Stimulated activated CD8-positive, alpha-beta memory T cell treated with anti-CD3 and anti-CD28 coated beads, Interleukin-2, amount 100 ng/mL, for 1 hour (primary cell): ENCODE results near the gene GBP5.
"Not testable (repeated sequence)": the region's sequence is repeated elsewhere in the genome, so short reads cannot be mapped to it uniquely, and the experiment has no call there.

Experiments used
- DNase-seq, 2 donors: peaks; one replicate each; pipeline ENCODE4 v3.0.0-alpha.2; 2020; ENCODE audit warnings: low read depth in 2 of 2

Gene GBP5

DNA sequence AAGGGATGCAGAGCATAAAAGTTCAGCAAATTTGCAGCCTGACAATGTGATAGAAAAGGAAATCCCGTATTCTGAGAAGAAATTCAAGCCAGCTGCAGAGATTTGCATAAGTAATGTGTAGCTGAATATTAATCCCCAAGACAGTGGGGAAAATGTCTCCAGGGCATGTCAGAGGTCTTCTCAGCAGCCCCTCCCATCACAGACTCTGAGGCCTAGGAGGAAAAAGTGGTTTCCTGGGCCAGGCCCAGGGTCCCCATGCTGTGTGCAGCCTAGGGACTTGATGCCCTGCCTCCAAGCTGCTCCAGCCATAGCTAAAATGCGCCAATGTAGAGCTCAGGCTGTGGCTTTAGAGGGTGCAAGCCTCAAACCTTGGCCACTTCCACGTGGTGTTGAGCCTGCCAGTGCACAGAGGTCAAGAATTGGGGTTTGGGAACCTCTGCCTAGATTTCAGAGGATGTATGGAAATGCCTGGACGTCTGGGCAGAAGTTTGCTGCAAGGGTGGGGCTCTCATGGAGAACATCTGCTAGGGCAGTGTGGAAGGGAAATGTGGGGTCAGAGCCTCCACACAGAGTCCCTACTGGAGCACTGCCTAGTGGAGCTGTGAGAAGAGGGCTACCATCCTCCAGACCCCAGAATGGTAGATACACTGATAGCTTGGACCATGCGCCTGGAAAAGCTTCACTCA is 11.6 kb upstream of the GBP5 start:
- not testable (repeated sequence) for DNase-seq

DNA sequence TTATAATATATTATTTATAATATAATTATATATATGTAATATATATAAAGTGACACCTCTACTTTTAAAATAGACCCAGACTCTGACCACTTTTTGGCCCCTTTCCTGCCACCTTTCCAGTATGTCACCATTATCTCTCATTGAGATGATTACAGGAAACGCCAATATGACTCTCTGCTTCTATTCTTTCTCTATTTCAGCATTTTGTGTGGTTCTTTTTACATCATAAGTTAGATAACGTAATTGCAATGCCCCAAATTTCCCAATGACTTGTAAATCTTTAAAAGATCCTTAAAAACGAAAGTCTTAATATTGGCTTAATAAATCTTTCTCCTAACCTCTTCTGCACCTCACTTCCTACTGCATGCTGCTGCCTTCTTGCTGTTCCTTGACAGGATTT is 8.1 kb upstream of the GBP5 start:
- no peak for DNase-seq

DNA sequence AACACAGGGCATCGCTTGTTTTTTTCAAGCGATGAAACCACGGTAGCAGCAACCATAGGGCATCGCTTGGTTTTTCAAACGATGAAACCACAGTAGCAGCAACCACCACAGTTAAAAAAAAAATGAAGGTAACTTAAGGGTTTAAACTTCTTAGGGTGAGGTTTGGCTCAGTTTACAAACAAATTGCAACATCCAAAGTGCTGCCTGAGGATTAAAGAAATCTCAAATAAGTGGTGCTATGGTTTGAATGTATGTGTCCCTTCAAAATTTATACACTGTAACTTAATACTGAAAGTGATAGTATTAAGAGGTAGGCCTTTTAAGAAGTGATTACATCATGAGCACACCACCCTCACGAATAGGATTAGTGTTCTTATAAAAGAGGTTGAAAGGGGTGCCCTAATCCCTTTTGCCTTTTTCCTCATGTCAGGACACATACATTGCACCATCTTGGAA is 6.4 kb upstream of the GBP5 start:
- no peak for DNase-seq

DNA sequence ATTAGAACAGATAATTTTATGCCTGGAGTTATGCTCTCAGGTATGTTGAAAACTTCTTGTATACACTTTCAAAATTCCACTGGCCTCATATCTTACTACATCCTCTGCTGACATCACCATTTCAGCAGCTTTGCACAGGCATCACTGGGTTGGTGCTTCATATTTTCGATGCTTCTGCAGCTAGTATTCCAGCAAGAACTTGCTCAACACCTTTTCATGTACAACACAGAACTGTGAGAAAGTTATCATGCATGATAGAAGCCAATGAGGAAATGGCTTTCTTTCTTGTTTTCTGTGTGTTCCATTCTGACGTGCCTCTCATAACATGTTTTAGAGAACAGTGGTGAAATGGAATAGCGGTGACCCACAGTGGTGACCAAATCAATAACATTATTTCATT is 5.1 kb upstream of the GBP5 start:
- no peak for DNase-seq

DNA sequence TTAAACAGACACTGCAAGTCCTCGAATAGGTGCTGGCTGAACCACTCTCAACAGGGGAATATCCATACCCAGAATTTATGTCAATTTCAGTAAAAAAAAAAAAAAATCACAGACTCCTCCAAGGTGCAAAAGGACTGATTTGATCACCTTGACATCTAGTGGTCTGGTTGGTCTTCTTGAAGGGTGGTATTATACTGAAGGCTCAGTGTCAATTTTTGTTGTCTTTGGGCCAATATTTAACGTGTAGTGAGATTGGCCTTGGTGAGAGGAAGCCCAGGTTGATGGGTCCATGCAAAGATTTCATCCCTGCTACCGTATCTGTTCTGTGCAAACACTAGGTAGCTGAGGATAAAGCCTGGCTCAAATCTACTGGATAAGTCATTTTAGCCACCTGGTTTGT is 4.0 kb upstream of the GBP5 start:
- no peak for DNase-seq

DNA sequence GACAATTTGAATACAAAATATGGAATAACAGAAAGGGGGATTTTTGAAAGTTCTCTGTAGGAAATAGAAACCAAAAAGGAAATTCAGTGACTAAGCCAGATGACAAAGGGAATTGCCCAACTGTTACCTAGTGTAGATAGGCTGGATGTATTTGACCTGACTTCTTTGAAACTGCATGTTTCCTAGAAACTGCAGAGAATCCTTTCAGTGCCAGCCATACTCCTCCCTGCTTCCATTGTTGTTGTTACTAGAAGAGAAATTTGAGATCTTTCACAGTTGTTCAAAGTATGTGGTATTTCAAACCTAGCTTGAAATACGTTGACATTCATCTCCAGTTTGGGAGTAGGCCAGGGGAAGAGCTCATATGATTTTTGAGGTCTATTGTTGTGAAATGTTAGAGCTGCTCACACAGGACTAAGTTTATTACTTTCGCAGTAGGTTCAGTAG is 1.8 kb upstream of the GBP5 start:
- DNase-seq, result no peak

DNA sequence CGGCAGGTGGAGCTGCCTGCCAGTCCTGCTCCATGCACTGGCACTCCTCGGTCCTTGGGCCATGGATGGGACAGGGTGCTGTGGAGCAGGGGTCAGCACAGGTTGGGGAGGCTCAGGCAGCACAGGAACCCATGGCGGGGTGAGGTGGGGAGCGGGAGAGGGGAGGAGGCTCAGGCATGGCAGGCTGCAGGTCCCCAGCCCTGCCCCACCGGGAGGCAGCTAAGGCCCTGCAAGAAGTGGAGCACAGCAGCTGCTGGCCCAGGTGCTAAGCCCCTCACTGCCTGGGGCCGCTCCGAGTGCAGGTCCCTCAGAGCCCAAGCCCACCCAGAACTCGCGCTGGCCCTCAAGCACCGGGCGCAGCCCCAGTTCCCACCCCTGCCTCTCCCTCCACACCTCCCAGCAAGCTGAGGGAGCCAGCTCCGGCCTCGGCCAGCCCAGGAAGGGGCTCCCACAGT is 691 bp upstream of the GBP5 start:
- no peak for DNase-seq

DNA sequence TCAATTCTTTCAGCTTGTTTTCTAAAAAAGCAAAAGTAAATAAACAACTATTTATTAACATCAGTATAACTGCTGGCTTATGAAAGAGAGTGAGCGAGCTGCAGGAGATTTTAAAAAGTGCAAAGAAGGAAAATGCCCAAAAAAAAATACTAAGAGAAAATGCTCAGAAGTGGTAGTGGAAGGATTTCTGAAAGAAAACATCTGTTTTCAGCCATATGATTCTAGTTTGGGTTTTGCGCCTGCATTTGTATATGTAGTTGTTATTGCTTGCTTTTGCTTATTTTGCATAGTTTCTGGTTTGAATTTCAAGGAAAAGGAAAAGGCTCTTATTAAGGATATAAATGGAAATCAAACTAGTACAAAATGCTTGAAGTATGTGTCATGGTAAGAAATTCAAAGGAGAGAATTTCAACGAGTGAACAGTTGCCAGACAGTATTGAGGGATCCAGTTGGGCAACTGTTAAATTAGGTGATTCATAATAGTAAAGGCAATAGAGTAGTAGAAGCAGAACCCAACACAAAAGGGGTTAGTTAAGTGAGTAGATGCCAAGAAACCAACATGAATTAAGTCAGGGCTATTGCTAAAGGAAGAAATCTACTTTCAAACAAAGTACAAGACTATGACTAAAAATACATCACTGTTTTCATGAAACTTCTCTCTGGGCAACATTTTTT is 1.2 kb downstream of the GBP5 start:
- no peak for DNase-seq

DNA sequence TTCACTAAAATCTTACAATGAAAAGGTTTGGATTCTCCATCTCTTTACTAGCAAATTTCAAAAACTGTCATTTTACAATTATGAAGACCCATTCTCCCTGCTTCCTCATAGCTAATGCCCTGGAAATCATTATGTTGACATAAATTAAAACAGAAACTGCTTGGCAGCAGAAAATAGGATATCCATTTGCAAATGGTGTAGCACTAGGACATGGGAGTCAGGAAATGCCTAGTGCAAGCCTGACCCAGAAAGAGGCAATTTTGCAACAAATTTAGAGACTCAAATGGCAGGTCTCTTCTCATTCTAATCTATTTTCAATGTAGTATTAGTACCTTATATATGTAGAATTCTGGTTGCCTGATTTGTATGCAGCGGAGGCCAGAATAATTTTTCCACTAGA is 2.2 kb downstream of the GBP5 start:
- DNase-seq, result no peak

DNA sequence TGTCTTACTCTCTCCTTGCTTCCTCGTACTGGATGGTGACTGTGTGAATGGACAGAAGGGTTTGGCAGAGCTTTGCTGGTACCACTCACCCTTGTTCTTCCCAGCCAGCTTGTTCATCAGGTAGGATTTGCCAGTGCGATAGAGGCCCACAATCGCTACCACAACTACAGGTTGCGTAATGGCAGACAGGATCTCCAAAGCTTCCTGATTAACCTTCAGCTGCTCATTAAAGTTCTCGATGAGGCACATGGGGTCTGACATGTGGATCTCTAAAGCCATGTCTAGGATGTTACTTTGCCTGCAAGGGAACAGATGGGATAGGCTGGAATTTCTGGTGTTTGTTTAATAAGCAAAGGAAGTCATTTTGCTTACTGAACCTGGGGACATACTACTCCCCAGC is 3.4 kb downstream of the GBP5 start:
- no peak for DNase-seq

DNA sequence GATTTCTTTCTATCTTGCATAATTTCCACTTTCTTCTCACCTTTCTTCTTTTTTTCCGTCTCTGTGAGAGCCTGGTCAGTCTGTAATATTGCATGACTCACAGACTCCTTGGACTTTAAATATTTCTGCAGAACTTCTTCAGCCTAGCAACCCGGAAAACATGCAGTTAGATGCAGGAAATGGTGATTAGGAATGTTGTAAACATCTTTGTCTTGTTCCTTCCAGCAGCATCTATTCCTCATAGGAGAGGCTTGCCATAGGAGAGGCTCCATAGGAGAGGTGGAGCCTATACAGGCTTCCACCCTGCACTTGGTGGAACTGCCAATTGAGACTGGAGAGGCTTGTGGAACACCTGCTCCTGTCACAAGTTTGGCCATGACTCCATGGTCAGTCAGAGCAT is 10.0 kb downstream of the GBP5 start:
- no peak for DNase-seq

DNA sequence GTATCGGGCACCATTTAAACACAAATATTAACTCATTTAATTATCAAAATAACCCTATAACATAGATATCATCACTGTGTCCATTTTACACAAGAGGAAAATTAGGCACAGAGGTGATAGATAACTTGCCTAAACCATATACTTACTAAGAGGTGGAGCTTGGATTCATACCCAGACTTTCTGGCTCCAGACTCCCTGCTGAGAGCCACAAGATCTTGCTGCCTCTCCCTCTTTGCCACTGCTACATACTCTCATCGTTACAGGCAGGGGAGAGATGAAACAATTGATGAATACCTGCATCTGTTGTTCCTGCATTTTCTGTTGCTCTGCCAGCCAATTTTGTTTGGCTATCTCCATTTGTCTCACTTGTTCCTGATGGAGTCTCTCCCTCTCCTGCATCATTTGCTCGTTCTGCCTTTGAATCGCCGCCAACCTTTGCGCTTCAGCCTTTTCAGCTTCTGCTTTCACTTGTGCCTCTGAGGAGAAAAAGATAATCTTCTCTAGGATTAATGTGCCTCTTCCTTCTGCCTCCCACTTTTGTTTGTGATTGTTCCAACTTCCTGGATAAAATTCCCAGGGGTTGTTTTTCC is 10.6 kb downstream of the GBP5 start:
- DNase-seq, result no peak

DNA sequence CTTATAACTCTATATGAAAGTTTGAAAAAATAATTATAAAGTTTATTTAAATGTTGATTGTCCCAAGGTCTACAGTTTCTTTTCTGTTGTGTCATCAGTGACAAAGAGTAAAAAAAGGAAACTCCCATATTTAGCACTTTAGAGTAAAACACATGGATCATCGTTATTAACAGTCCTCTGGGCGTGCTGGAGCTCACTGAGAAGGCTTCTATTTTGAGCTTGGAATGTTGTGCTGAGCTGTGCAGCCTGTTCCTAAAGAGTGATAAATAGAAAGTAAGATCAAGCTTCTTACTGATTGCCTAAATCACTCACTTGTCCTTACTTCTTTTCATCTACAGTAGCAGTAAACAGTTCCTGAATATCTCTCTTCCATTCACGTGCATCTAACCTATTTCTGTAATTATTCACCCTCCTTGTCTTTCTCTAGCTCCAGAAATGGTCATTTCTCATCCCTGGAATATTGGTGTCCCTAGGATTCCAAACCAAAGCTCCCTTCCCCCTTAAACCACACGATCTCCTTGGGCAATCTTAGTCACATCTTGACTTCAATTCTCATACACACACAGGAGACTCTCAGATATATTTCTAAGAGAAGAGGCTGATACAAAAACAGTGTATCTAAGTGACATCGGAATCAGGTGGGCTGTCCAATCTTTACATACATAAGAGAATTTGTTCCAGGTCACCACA is 11.9 kb downstream of the GBP5 start:
- no peak for DNase-seq

DNA sequence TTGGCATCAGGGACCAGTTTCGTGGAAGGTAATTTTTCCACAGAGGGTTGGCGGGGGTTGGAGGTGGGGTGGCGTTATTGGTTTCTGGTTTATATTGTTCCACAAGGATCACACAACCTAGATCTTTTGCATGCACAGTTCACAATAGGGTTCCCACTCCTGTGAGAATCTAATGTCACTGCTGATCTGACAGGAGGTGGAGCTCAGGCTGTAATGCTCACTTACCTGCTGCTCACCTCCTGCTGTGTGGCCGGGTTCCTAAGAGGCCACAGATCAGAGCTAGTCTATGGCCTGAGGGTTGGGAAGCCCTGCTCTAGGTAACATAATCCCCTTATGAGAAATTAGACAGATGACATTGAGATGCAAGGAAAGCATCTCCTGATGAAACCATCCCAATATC is 12.6 kb downstream of the GBP5 start:
- DNase-seq, result no peak

DNA sequence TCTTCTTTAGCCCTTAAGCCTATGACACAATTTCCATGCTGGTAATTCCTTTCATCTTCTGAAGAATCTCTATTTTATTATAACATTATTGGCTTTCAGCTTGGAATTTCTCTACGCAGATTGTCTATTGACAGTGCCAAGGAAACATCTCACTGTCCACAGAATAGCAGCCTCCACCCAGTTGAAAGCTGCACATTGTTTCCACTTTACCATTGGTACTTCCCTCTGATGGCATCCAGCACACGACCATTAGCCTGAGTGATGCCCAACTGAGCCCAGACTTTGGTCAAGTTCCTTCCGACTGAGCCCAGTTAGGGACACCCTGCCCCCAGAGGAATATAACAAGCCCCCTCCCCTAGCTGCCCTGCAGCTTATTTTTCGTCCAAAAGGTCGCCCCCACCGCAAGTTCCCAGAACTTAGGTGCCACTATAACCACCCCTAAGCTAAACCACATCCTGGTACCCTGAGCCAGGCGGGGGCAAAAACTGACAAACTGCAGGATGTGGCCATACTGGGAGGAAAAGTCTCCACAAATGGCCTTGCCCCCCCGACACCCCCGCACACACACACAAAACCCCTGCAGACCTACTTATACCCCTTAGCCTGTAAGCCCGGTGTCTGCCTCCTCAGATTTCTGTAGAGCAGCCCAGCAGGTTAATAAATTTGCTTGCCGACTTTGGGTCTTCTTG is 13.2 kb downstream of the GBP5 start:
- no peak for DNase-seq

DNA sequence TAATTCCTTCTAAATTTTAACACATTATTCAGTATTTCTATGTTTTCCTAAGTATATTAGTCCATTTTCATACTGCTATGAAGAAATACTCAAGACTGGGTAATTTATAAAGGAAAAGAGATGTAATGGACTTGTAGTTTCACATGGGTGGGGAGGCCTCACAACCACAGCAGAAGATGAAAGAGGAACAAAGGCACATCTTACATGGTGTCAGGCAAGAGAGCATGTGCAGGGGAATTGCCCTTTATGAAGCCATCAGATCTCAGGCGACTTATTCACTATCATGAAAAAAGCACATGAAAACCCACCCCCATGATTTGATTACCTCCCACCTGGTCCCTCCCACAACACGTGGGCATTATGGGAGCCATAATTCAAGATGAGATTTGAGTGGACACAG is 15.6 kb downstream of the GBP5 start:
- DNase-seq, result no peak

DNA sequence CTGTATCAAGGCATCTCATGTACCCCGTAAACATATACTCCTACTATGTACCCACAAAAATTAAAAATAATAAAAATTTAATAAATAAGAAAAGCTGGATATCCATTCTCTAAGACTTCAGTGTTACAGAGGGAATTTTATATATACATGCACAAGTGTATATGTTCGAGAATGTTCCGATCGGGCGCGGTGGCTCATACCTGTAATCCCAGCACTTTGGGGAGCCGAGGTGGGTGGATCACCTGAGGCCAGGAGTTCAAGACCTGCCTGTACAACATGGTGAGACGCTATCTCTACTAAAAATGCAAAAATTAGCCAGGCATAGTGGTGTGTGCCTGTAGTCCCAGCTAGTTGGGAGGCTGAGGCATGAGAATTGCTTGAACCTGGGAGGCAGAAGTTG is 17.1 kb downstream of the GBP5 start:
- not testable (repeated sequence) for DNase-seq

DNA sequence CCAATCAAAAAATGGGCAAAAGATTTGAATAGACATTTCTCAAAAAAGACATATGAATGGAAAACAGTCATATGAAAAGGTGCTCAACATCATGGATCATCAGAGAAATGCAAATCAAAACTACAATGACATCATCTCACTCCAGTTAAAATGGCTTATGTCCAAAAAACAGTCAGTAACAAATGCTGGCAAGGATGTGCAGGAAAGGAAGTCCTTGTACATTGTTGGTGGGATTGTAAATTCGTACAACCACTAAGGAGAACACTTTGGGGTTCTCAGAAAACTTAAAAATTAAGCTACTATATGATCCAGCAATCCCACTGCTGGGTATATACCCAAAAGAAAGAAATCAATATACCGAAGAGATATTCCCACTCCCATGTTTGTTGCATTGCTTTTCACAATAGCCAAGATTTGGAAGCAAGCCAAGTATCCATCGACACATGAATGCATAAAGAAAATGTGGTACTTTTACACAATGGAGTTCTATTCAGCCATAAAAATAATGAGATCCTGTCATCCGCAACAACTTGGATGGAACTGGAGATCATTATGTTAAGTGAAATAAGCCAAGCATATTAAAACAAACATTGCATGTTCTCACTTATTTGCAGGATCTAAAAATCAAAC is 17.9 kb downstream of the GBP5 start:
- no peak for DNase-seq

DNA sequence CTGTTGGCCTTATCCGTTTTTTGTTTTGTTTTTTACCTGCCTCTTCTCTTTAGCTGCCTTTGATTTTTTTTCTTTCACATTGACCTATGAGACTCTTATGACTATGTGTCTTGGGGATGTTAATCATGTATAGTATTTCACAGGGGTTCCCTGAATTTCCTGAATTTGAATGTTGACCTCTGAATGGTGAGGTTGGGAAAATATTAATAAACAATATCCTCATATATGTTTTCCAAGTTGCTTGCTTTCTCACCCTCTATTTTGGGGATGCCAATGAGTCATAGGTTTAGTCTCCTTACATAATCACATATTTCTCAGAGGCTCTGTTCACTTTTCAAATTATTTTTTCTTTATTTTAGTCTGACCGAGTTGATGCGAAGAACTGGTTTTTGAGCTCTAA is 29.6 kb downstream of the GBP5 start:
- no peak for DNase-seq
